Osteoblast (primary cell): ENCODE data around the gene CDH4. TPM values are rescaled to one million over a fixed set of nuclear protein-coding genes. Genes with fewer than 3 reads are reported as not detected.

Experiments
- DNase-seq: peaks from one replicate; pipeline ENCODE4 v3.0.0; 2011; ENCODE audit warnings: low spot score, mixed read lengths; ENCODE audit not compliant: insufficient read length; ENCODE audit errors: missing footprints
- H2AFZ ChIP-seq: 2 replicates; pipeline ENCODE4 v1.6.0; 2011; ENCODE audit warnings: mild to moderate bottlenecking, low read length
- H3K27ac ChIP-seq: 2 replicates; pipeline ENCODE4 v1.5.1; 2011; ENCODE audit warnings: mild to moderate bottlenecking, low read depth, low read length, moderate library complexity
- H3K27me3 ChIP-seq: 2 replicates; pipeline ENCODE4 v1.6.0; 2012; ENCODE audit warnings: mild to moderate bottlenecking, control low read depth, inconsistent platforms, low read length, moderate library complexity; ENCODE audit not compliant: insufficient read depth
- H3K36me3 ChIP-seq: 2 replicates; pipeline ENCODE4 v1.5.1; 2011; ENCODE audit warnings: mild to moderate bottlenecking, low read length, control low read depth, moderate library complexity; ENCODE audit not compliant: insufficient read depth
- H3K4me1 ChIP-seq: 2 replicates; pipeline ENCODE4 v1.5.1; 2011; ENCODE audit warnings: mild to moderate bottlenecking, low read length, control low read depth, moderate library complexity; ENCODE audit not compliant: insufficient read depth
- H3K4me2 ChIP-seq: 2 replicates; pipeline ENCODE4 v1.6.0; 2011; ENCODE audit warnings: mild to moderate bottlenecking, low read length; ENCODE audit not compliant: insufficient read depth
- H3K4me3 ChIP-seq: fragments of 200-600 bp; sonication (generic); 3 replicates; pipeline ENCODE4 v1.5.1; 2012; ENCODE audit warnings: mild to moderate bottlenecking, low read length, inconsistent platforms; ENCODE audit not compliant: insufficient read depth
- H3K79me2 ChIP-seq: 2 replicates; pipeline ENCODE4 v1.6.0; 2012; ENCODE audit warnings: mild to moderate bottlenecking, low read length, control low read depth, inconsistent platforms; ENCODE audit not compliant: insufficient read depth
- H3K9me3 ChIP-seq: 2 replicates; pipeline ENCODE4 v1.5.1; 2011; ENCODE audit warnings: low read depth, low read length, control low read depth
- H4K20me1 ChIP-seq: 2 replicates; pipeline ENCODE4 v1.6.0; 2012; ENCODE audit warnings: mild to moderate bottlenecking, low read length, control low read depth; ENCODE audit not compliant: insufficient read depth
- CTCF ChIP-seq: IDR thresholded peaks from 2 replicates; pipeline ENCODE4 v1.5.1; 2011; ENCODE audit warnings: mild to moderate bottlenecking, low read depth, low read length, moderate library complexity; ENCODE audit errors: extremely low read depth
- total RNA-seq: library from RNA; depleted of rRNA; stranded (reverse); fragments of >200 nt; gene quantifications from 2 replicates; pipeline ENCODE4 v1.2.3, GENCODE V29; 2012

The CDH4 gene
- total RNA-seq, 1 donor, result 1.1 TPM

- H3K36me3 ChIP-seq, result no peaks in the 10 kb centered on the region
- no peak overlapping the region for H2AFZ ChIP-seq
- no peak overlapping the region for H3K4me3 ChIP-seq
- no peaks in the 10 kb centered on the region for H3K9me3 ChIP-seq
- no peak for DNase-seq
- H3K27me3 ChIP-seq, result no peaks in the 10 kb centered on the region
- no peak overlapping the region for H3K4me2 ChIP-seq
- H3K27ac ChIP-seq, result no peak overlapping the region
- no peaks in the 10 kb centered on the region for H3K4me1 ChIP-seq
- no peaks in the 10 kb centered on the region for H3K79me2 ChIP-seq
- no peaks in the 10 kb centered on the region for H4K20me1 ChIP-seq
- TF ChIP-seq CTCF, result no peak
These were observed 603.2 kb downstream of the CDH4 start for GRCh38 chr20:61855286-61855685.

- H3K27me3 ChIP-seq, result no peaks in the 10 kb centered on the region
- no peak overlapping the region for H3K4me2 ChIP-seq
- no peaks in the 10 kb centered on the region for H3K4me1 ChIP-seq
- no peaks in the 10 kb centered on the region for H4K20me1 ChIP-seq
- no peaks in the 10 kb centered on the region for H3K79me2 ChIP-seq
- no peak for TF ChIP-seq CTCF
- no peak overlapping the region for H2AFZ ChIP-seq
- H3K36me3 ChIP-seq, result no peaks in the 10 kb centered on the region
- H3K4me3 ChIP-seq, result no peak overlapping the region
- no peak for DNase-seq
- H3K27ac ChIP-seq, result no peak overlapping the region
- no peaks in the 10 kb centered on the region for H3K9me3 ChIP-seq
These were observed 604.8 kb downstream of the CDH4 start for GRCh38 chr20:61856626-61857413.

GRCh38 chr20:61857414-61857775, 605.3 kb downstream of the CDH4 start:
- Histone ChIP-seq H4K20me1 (no peaks in the 10 kb centered on the region), H3K4me3 (no peak overlapping the region), H3K36me3 (no peaks in the 10 kb centered on the region), H2AFZ (no peak overlapping the region), H3K9me3 (no peaks in the 10 kb centered on the region), H3K4me2 (no peak overlapping the region), H3K79me2 (no peaks in the 10 kb centered on the region), H3K27ac (no peak overlapping the region), H3K4me1 (no peaks in the 10 kb centered on the region), H3K27me3 (no peaks in the 10 kb centered on the region)
- DNase-seq, result no peak
- TF ChIP-seq CTCF, result no peak

- no peaks in the 10 kb centered on the region for H3K36me3 ChIP-seq
These were observed 605.8 kb downstream of the CDH4 start for GRCh38 chr20:61857884-61858283.

More at GRCh38 chr20:61857884-61858283, 605.8 kb downstream of the CDH4 start:
- no peak overlapping the region for H3K4me2 ChIP-seq
- H3K79me2 ChIP-seq, result no peaks in the 10 kb centered on the region
- no peak overlapping the region for H3K4me3 ChIP-seq
- H3K9me3 ChIP-seq, result no peaks in the 10 kb centered on the region
- H3K4me1 ChIP-seq, result no peaks in the 10 kb centered on the region
- no peak overlapping the region for H2AFZ ChIP-seq
- TF ChIP-seq CTCF, result no peak
- no peaks in the 10 kb centered on the region for H3K27me3 ChIP-seq
- no peaks in the 10 kb centered on the region for H4K20me1 ChIP-seq
- no peak for DNase-seq
- no peak overlapping the region for H3K27ac ChIP-seq
